IPS DF 4.7 (cell line): ENCODE measurements around the gene NAGK.

Experiments used
- DNase-seq: peaks from one replicate; pipeline ENCODE4 v3.0.0-alpha.2; 2013; ENCODE audit warnings: low spot score; ENCODE audit errors: extremely low read depth

NAGK gene

DNA sequence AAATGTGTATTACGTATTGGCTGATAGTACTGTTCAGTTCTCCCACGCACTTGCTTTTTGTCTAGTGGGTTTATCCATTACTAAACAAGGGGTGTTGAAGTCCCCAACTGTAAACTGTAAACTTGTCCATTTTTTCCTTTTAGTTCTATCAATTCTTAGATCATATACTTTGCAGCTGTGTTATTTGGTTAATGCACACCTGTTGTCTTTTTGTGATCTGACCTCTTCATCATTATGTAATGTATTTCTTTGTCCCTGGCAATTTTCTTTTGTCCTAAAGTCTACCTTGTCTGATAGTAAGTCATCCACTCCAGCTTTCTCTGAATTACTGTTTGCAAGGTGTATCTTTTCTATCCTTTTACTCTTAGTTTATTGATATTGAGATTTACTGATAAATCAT lies 39.6 kb downstream of the NAGK start:
- no peak for DNase-seq

DNA sequence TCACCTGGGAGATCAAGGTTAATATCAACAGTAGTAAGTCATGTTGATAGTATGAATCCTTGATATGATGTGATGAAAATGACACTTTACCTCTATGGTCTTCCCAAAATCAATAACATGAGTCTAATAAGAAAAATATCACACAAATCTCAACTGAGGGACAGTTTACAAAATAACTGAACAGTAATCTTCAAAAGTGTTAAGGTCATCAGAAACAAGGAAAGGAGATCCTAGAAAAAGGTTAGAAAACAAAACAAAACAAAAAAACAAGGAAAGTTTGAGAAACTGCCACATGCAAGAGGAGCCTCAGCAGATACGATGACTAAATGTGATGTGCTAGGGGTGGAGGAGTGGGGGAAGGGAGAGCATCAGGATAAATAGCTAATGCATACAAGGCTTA lies 45.4 kb downstream of the NAGK start:
- DNase-seq: no peak

DNA sequence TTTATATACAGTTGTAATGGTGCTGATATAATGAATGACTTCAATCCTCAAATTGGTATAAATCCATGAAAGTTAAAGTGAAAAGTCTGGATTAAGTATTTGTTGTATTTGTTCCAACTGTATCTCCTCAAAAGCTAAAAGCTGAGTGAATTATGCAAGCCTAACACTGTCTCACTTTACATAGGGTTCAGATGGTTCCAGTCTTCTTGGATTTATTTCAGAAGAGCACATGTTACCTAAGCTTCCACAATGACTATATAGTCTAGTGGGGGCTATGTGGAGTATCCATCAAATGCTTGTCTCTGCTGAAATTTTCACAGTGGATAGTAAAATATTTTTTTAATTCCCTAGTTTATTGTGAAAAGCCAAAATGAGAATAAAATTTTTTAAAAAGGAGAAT lies 48.6 kb downstream of the NAGK start:
- no peak for DNase-seq

DNA sequence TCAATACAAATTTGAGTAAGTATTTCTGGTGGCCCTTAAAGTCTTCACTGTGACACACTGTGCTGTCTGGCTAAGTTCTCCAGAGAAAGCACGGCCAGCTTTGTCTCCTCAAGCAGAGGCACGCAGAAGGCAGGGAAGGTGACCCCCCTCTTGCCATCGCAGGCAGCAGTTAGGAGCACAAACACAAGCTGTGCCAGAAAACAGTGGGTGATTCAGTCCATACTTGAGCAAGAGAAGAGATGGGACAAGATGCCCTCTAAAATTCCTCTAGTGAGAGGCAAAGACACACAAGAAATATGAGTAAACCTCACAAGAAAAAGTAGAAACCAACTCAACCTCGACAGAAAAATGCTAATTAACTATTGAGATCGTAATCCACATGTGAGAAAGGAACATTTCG lies 51.7 kb downstream of the NAGK start:
- DNase-seq: no peak

DNA sequence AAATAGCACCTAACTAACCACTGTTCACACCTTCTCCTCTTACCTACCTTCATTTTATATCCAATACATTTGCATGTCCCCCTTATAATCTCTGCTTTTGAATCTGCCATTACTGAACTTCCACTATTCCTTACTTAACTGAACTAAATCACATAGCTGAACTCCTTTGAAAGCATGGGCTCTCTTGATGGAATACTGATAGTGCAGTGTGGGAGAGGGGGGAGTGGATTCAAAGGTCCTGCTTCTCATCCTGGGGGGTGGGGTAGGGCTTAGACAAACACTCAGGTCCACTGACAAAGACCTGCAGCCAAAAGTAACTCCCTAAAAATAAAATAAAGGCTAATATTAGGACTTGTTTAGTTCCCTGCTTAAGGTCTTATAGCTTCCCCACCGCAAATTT lies 53.0 kb downstream of the NAGK start:
- DNase-seq: no peak

DNA sequence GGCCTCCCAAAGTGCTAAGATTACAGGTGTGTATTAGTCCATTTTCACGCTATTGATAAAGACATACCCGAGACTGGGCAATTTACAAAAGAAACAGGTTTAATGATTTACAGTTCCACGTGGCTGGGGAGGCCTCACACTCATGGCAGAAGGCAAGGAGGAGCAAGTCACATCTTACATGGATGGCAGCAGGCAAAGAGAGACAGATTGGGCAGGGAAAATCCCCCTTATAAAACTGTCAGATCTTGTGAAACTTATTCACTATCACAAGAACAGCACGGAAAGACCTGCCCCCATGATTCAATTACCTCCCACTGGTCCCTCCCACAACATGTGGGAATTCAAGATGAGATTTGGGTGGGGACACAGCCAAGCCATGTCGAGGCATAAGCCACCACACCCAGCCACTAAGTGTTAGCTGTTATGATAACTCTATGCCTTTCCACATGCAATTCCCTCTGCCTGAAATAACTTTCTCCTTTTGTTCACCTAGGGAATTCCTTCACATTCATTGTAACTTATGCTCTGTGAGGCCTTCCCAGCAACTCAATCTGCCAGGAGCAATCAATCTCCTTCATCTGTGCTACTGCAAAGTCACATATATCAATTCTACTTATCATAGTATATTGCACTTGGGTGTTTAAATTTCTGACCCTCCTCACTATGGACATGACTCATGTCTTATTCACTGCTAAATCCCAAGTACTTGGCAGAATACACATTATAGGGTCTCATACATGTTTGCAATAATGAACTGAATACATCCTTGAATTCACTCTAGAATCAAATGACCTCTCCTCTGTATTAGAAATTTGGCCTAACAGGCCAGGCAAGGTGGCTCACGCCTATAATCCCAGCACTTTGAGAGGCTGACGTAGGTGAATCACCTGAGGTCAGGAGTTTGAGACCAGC lies 54.2 kb downstream of the NAGK start:
- no peak for DNase-seq

DNA sequence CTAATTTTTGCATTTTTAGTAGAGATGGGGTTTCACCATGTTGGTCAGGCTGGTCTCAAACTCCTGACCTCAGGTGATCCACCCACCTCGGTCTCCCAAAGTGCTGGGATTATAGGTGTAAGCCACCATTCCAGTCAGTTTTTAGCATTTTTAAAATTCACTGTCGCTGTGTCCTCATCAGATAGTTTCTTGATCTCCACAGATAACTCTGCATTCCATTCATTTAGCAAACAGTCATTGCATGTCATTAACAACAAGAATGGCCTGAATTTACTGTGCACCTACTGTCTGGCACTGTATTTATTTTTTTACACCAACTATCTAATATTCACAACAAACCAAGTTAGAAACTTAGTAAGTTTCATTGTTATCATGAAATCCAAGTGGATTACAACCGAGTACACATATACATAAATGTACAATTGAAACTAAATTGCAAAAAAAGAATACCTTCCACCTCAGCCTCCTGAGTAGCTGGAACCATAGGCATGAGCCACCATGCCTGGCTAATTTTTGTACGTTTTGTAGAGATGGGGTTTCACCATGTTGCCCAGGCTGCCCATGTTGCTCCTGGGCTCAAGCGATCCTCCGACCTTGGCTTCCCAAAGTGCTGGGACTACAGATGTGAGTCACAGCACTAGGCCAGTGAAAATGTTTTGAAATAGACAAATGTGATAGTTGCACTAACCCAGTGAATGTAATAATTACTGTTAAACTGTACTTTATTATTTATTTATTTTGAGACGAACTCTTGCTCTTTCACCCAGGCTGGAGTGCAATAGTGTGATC lies 57.3 kb downstream of the NAGK start:
- DNase-seq: no peak

DNA sequence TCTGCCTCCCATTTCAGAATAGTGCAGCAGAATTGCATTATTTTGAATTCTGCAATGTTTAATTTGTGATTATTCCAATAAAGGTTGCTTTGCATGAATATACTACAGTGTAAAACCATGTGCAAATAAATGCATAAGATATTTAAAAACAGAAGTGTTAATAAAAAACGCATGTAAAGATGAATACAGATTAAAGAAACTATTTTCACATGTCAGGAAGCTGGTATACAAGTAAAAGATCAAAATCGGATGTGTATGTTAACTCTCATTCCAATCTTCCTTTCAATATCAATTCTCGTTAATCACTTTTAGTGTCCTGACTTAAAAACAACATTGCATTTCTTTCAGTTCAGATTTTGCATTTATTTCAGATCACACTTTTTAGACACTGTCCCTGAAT lies 58.5 kb downstream of the NAGK start:
- DNase-seq: no peak
